ENCODE measurements around the gene WDR27. TPM values are rescaled to one million over a fixed set of nuclear protein-coding genes. Genes with fewer than 3 reads are reported as not detected.

WDR27 gene
- total and polyA plus RNA-seq, 10 of the 15 experiments (the other 5 are each of a cell fraction or from before 2014, with no cell fraction given): 1.9 to 33.2 (median 19.0) TPM

GRCh38 chr6:169626169-169626568 lies 75.7 kb downstream of the WDR27 start:
- H2AFZ ChIP-seq (ENCODE audit: control insufficient read depth, low read depth, low read length): no peak overlapping the region
- BruUV-seq (replicated peaks): no TSS peak
- WGBS (ENCODE audit: insufficient coverage, insufficient replicate concordance, low lambda C conversion rate, missing lambda C conversion rate): 92% methylated on average over 7 of the region's 8 CpGs
- H3K4me3 ChIP-seq: no peak overlapping the region
- no peaks in the 10 kb centered on the region for H4K20me1 ChIP-seq (ENCODE audit: control insufficient read depth, insufficient read depth)
- H3K4me2 ChIP-seq (ENCODE audit: control insufficient read depth, insufficient read depth): no peak overlapping the region
- no peak for ATAC-seq
- H3K9ac ChIP-seq (ENCODE audit: control insufficient read depth, insufficient read depth, low read length): no peak overlapping the region
- no peaks in the 10 kb centered on the region for H3K9me3 ChIP-seq (replicated peaks; ENCODE audit: control insufficient read depth, insufficient read depth, low read length)
- H3K79me2 ChIP-seq (ENCODE audit: control insufficient read depth, insufficient read depth, low read length): no peaks in the 10 kb centered on the region
- no peaks in the 10 kb centered on the region for H3K4me1 ChIP-seq (ENCODE audit: control insufficient read depth, insufficient read depth, low read length)
- ChIA-PET RAD21 (ENCODE audit: unreplicated experiment) (no interaction called here), POLR2A (no interaction called here), CTCF (no interaction called here), SMC1A (ENCODE audit: uncharacterized antibody, unreplicated experiment) (no interaction called here)
- no peak overlapping the region for H3K27ac ChIP-seq (ENCODE audit: control insufficient read depth, insufficient read depth)
- H3K36me3 ChIP-seq (ENCODE audit: control insufficient read depth in 2 of 2, insufficient read depth in 2 of 2, low read length in 1 of 2): no peaks in the 10 kb centered on the region
- TF ChIP-seq TCF12 (IDR thresholded peaks at IDR 0.05; ENCODE audit: low read depth, low read length) (no peak), ZNF217 (IDR thresholded peaks at IDR 0.05) (no peak), SMARCA5 (IDR thresholded peaks at IDR 0.05) (no peak), FOS (IDR thresholded peaks at IDR 0.05; ENCODE audit: borderline replicate concordance, extremely low read depth, insufficient read length) (no peak), SMAD1 (IDR thresholded peaks at IDR 0.05; ENCODE audit: low read depth, partially characterized antibody) (no peak)
- DNase-seq (ENCODE audit: low read depth, low spot score): no peak
- in situ Hi-C loops (cut with MboI): no loop called here
- intact Hi-C loops (cut with micrococcal nuclease; ENCODE audit: unreplicated experiment): no loop called here
- no peak for FAIRE-seq
- H3K27me3 ChIP-seq (replicated peaks in 1 of 2; ENCODE audit: control insufficient read depth in 2 of 2, insufficient read depth in 2 of 2, low read length in 1 of 2): no peaks in the 10 kb centered on the region

- Histone ChIP-seq H4K20me1 (ENCODE audit: control insufficient read depth, insufficient read depth) (no peaks in the 10 kb centered on the region), H3K36me3 (ENCODE audit: control insufficient read depth in 2 of 2, insufficient read depth in 2 of 2, low read length in 1 of 2) (no peaks in the 10 kb centered on the region), H3K27ac (ENCODE audit: control insufficient read depth, insufficient read depth) (no peak overlapping the region), H3K4me1 (ENCODE audit: control insufficient read depth, insufficient read depth, low read length) (no peaks in the 10 kb centered on the region), H3K4me2 (ENCODE audit: control insufficient read depth, insufficient read depth) (no peak overlapping the region), H2AFZ (ENCODE audit: control insufficient read depth, low read depth, low read length) (no peak overlapping the region), H3K27me3 (replicated peaks in 1 of 2; ENCODE audit: control insufficient read depth in 2 of 2, insufficient read depth in 2 of 2, low read length in 1 of 2) (no peaks in the 10 kb centered on the region), H3K9me3 (replicated peaks; ENCODE audit: control insufficient read depth, insufficient read depth, low read length) (no peaks in the 10 kb centered on the region), H3K9ac (ENCODE audit: control insufficient read depth, insufficient read depth, low read length) (no peak overlapping the region), H3K79me2 (ENCODE audit: control insufficient read depth, insufficient read depth, low read length) (no peaks in the 10 kb centered on the region), H3K4me3 (no peak overlapping the region)
- intact Hi-C loops (cut with micrococcal nuclease; ENCODE audit: unreplicated experiment) (no loop called here), in situ Hi-C loops (cut with MboI) (no loop called here)
- ChIA-PET SMC1A (ENCODE audit: uncharacterized antibody, unreplicated experiment) (no interaction called here), RAD21 (ENCODE audit: unreplicated experiment) (no interaction called here), CTCF (no interaction called here), POLR2A (no interaction called here)
- no TSS peak for BruUV-seq (replicated peaks)
- DNase-seq (ENCODE audit: low read depth, low spot score) (no peak), ATAC-seq (no peak), FAIRE-seq (no peak)
- TF ChIP-seq ZBTB11 (CRISPR knock-in tag; IDR thresholded peaks at IDR 0.05) (no peak), BCLAF1 (IDR thresholded peaks at IDR 0.05) (no peak), ZSCAN29 (IDR thresholded peaks at IDR 0.05) (no peak), SMAD1 (IDR thresholded peaks at IDR 0.05; ENCODE audit: low read depth, partially characterized antibody) (no peak), SP1 (IDR thresholded peaks at IDR 0.05; ENCODE audit: low read depth, low read length) (no peak), ELK1 (IDR thresholded peaks at IDR 0.05; ENCODE audit: low read depth, low read length) (no peak), BACH1 (IDR thresholded peaks at IDR 0.05; ENCODE audit: borderline replicate concordance) (no peak), SMC3 (IDR thresholded peaks at IDR 0.05; ENCODE audit: borderline replicate concordance, low read length) (no peak)
- 87% methylated on average over 13 of the region's 15 CpGs for WGBS (ENCODE audit: insufficient coverage, insufficient replicate concordance, low lambda C conversion rate, missing lambda C conversion rate)
These were observed 76.5 kb downstream of the WDR27 start for GRCh38 chr6:169625376-169625775.
